ENCODE measurements around the gene CAMKMT.

- TF ChIP-seq RBM22 (IDR thresholded peaks at IDR 0.05; ENCODE audit: low read depth, low read length, poor library complexity, severe bottlenecking) = no peak
- no peak for TF ChIP-seq E2F5 (CRISPR knock-in tag; IDR thresholded peaks at IDR 0.05)
- TF ChIP-seq ZC3H11A (IDR thresholded peaks at IDR 0.05; ENCODE audit: low read depth, low read length) = no peak
- no peak for TF ChIP-seq ELF4 (CRISPR knock-in tag; IDR thresholded peaks at IDR 0.05)
- no peak for TF ChIP-seq NKRF (IDR thresholded peaks at IDR 0.05; ENCODE audit: borderline replicate concordance)
- no peak for TF ChIP-seq SMC3 (conservative IDR thresholded peaks at IDR 0.05; ENCODE audit: insufficient read depth, low read depth, low read length)
- no peak for TF ChIP-seq RNF219 (CRISPR knock-in tag; IDR thresholded peaks at IDR 0.05)
- no peak for TF ChIP-seq LCOR (CRISPR knock-in tag; IDR thresholded peaks at IDR 0.05)
- no peak for TF ChIP-seq HDAC2 (IDR thresholded peaks at IDR 0.05)
- no peak for TF ChIP-seq DLX4 (CRISPR knock-in tag; IDR thresholded peaks at IDR 0.05)
These were observed 379.8 kb downstream of the CAMKMT start for GRCh38 chr2:44741507-44741906.
